Mesenchymal stem cell (in vitro differentiated cells and primary cell): ENCODE measurements around the gene CECR2.

Source experiments
- DNase-seq: peaks from one replicate; pipeline ENCODE4 v3.0.0-alpha.2; 2013
- H2AFZ ChIP-seq: one replicate; pipeline ENCODE4 v1.6.1; 2013; ENCODE audit warnings: low read depth, mild to moderate bottlenecking, control low read depth, inconsistent platforms, low read length, moderate library complexity
- H2AK5ac ChIP-seq: 2 replicates; pipeline ENCODE4 v1.6.1; 2013; ENCODE audit warnings: low read length, moderate library complexity, mild to moderate bottlenecking, inconsistent platforms; ENCODE audit not compliant: severe bottlenecking
- H2BK120ac ChIP-seq: one replicate; pipeline ENCODE4 v1.6.1; 2013; ENCODE audit warnings: low read depth, mild to moderate bottlenecking, inconsistent platforms, low read length, moderate library complexity
- H2BK12ac ChIP-seq, 2 experiments: one replicate each; pipeline ENCODE4 v1.6.1; 2013; ENCODE audit warnings: inconsistent platforms in 2 of 2, low read length in 2 of 2, mild to moderate bottlenecking in 2 of 2, moderate library complexity in 2 of 2, control low read depth in 1 of 2
- H2BK15ac ChIP-seq: one replicate; pipeline ENCODE4 v1.6.1; 2013; ENCODE audit warnings: mild to moderate bottlenecking, low read depth, inconsistent platforms; ENCODE audit not compliant: poor library complexity, severe bottlenecking
- H2BK5ac ChIP-seq: 2 replicates; pipeline ENCODE4 v1.6.1; 2013; ENCODE audit warnings: low read depth, mild to moderate bottlenecking, low read length, control low read depth, inconsistent platforms; ENCODE audit not compliant: poor library complexity, severe bottlenecking
- H3K14ac ChIP-seq, 2 experiments: one replicate each; pipeline ENCODE4 v1.6.1; 2013; ENCODE audit warnings: inconsistent platforms in 2 of 2, low read length in 2 of 2, control low read depth in 1 of 2, mild to moderate bottlenecking in 1 of 2, moderate library complexity in 1 of 2
- H3K18ac ChIP-seq, 2 experiments: one replicate each; pipeline ENCODE4 v1.6.1; 2013; ENCODE audit warnings: inconsistent platforms in 2 of 2, low read length in 2 of 2, control low read depth in 1 of 2, low read depth in 1 of 2, mild to moderate bottlenecking in 1 of 2
- H3K23ac ChIP-seq, 2 experiments: one replicate each; pipeline ENCODE4 v1.6.1; 2013; ENCODE audit warnings: inconsistent platforms in 2 of 2, low read length in 2 of 2, mild to moderate bottlenecking in 2 of 2, moderate library complexity in 2 of 2, control low read depth in 1 of 2
- H3K27ac ChIP-seq: 2 replicates; pipeline ENCODE4 v1.5.1; 2013; ENCODE audit warnings: mild to moderate bottlenecking, moderate library complexity, low read length, control low read depth, inconsistent platforms; ENCODE audit not compliant: poor library complexity, severe bottlenecking
- H3K27me3 ChIP-seq, 2 experiments: 2 replicates each; pipeline versions ENCODE4 v1.6.1 to v1.7.0; 2013; ENCODE audit warnings: low read length in 2 of 2, mild to moderate bottlenecking in 2 of 2, moderate library complexity in 2 of 2, control low read depth in 1 of 2, inconsistent platforms in 1 of 2; ENCODE audit not compliant: control insufficient read depth in 1 of 2, insufficient read depth in 1 of 2
- H3K36me3 ChIP-seq, 2 experiments: 2 replicates each; pipeline versions ENCODE4 v1.6.1 to v1.7.0; 2013; ENCODE audit warnings: low read length in 2 of 2, control low read depth in 1 of 2, inconsistent platforms in 1 of 2, low read depth in 1 of 2, mild to moderate bottlenecking in 1 of 2; ENCODE audit not compliant: insufficient read depth in 2 of 2, control insufficient read depth in 1 of 2
- H3K4ac ChIP-seq, 2 experiments: one replicate each; pipeline ENCODE4 v1.6.1; 2013; ENCODE audit warnings: inconsistent platforms in 2 of 2, low read length in 2 of 2, mild to moderate bottlenecking in 2 of 2, moderate library complexity in 2 of 2, control low read depth in 1 of 2, low read depth in 1 of 2
- H3K4me1 ChIP-seq: 2 replicates; pipeline ENCODE4 v1.6.1; 2013; ENCODE audit warnings: low read depth, low read length, control low read depth; ENCODE audit not compliant: control insufficient read depth, insufficient read depth
- H3K4me2 ChIP-seq: 2 replicates; pipeline ENCODE4 v1.6.1; 2013; ENCODE audit warnings: low read length, mild to moderate bottlenecking, inconsistent platforms; ENCODE audit not compliant: poor library complexity, severe bottlenecking
- H3K4me3 ChIP-seq, 2 experiments: 2 replicates each; pipeline versions ENCODE4 v1.5.1 to v1.7.0; 2013; ENCODE audit warnings: low read length in 2 of 2, mild to moderate bottlenecking in 2 of 2, control low read depth in 1 of 2, low read depth in 1 of 2; ENCODE audit not compliant: insufficient read depth in 1 of 2
- H3K79me1 ChIP-seq: replicated peaks from 2 replicates; pipeline ENCODE4 v1.6.1; 2013; ENCODE audit warnings: mild to moderate bottlenecking, control low read depth, low read length, inconsistent platforms; ENCODE audit not compliant: poor library complexity, severe bottlenecking
- H3K9ac ChIP-seq: 2 replicates; pipeline ENCODE4 v1.7.0; 2013; ENCODE audit warnings: mild to moderate bottlenecking, low read length, moderate library complexity
- H3K9me3 ChIP-seq: 2 replicates; pipeline ENCODE4 v1.7.0; 2013; ENCODE audit warnings: mild to moderate bottlenecking, low read length; ENCODE audit not compliant: control insufficient read depth
- H4K8ac ChIP-seq: one replicate; pipeline ENCODE4 v1.6.1; 2013; ENCODE audit warnings: inconsistent platforms, mild to moderate bottlenecking, low read length, moderate library complexity
- H4K91ac ChIP-seq: one replicate; pipeline ENCODE4 v1.6.1; 2013; ENCODE audit warnings: mild to moderate bottlenecking, low read length, inconsistent platforms
- WGBS: methylation state at CpG from one replicate; pipeline ENCODE4 v1.1.7; 2013; ENCODE audit warnings: mixed read lengths; 5-methylcytosine and 5-hydroxymethylcytosine counted together

CECR2 gene

GRCh38 chr22:17549655-17550054 is 180.4 kb downstream of the CECR2 start:
- no peak for DNase-seq
- Histone ChIP-seq H3K14ac (no peak overlapping the region), H3K79me1 (no peaks in the 10 kb centered on the region), H3K9ac (no peak overlapping the region), H2BK12ac (no peak overlapping the region), H2BK5ac (no peak overlapping the region), H3K27ac (no peak overlapping the region), H3K36me3 (no peaks in the 10 kb centered on the region), H3K23ac (no peak overlapping the region), H2BK120ac (no peak overlapping the region), H2BK15ac (no peak overlapping the region), H3K9me3 (no peaks in the 10 kb centered on the region), H2AFZ (no peak overlapping the region), H3K18ac (no peak overlapping the region), H3K4me2 (no peak overlapping the region), H4K8ac (no peak overlapping the region), H4K91ac (no peak overlapping the region), H3K27me3 (peaks cover 0 to 7% of the 10 kb centered on the region in 2 experiments), H3K4me3 (no peak overlapping the region), H3K4me1 (no peaks in the 10 kb centered on the region), H2AK5ac (no peak overlapping the region), H3K4ac (no peak overlapping the region)
- WGBS = 94% methylated on average over 2 of the region's 5 CpGs

- Histone ChIP-seq H3K4me2 (no peak overlapping the region), H2BK15ac (no peak overlapping the region), H2AFZ (no peak overlapping the region), H3K18ac (no peak overlapping the region), H2BK120ac (no peak overlapping the region), H3K9me3 (no peaks in the 10 kb centered on the region), H4K91ac (no peak overlapping the region), H3K27ac (no peak overlapping the region), H3K36me3 (no peaks in the 10 kb centered on the region), H3K27me3 (peaks cover 0 to 7% of the 10 kb centered on the region in 2 experiments), H3K4me1 (no peaks in the 10 kb centered on the region), H3K14ac (no peak overlapping the region), H2AK5ac (no peak overlapping the region), H3K4ac (no peak overlapping the region), H2BK5ac (no peak overlapping the region), H3K79me1 (no peaks in the 10 kb centered on the region), H2BK12ac (no peak overlapping the region), H3K9ac (no peak overlapping the region), H3K4me3 (no peak overlapping the region), H3K23ac (no peak overlapping the region), H4K8ac (no peak overlapping the region)
- no peak for DNase-seq
- WGBS = 87% methylated on average over 7 of the region's 7 CpGs
These were observed 183.5 kb downstream of the CECR2 start for GRCh38 chr22:17552737-17553136.

DNA sequence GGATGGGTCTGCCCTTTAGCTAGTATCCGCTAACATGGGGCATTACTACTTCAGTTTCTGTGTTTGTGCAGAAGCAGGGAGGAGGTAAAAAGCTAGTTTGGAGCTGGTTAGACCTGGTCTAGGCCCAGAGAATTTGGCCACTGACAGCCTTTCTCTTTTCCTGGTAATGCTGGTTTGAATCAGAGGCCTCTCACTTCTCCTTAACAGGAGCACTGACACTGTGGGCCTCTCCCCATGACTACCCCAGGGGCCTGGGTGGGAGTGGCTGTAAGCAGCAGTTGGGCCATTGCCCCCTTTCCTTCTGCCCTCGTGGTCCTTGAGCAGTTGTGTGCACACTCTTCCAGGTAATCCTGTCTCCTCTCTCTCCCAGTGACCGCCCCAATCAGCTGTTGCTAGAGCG is 185.6 kb downstream of the CECR2 start:
- Histone ChIP-seq H3K4me1 (no peaks in the 10 kb centered on the region), H4K8ac (no peak overlapping the region), H3K18ac (no peak overlapping the region), H3K36me3 (no peaks in the 10 kb centered on the region), H3K4ac (no peak overlapping the region), H3K4me3 (no peak overlapping the region), H3K27me3 (peaks cover 0 to 19% of the 10 kb centered on the region in 2 experiments), H2BK12ac (no peak overlapping the region), H3K9ac (no peak overlapping the region), H2AK5ac (no peak overlapping the region), H2BK120ac (no peak overlapping the region), H3K14ac (no peak overlapping the region), H2BK5ac (no peak overlapping the region), H2BK15ac (no peak overlapping the region), H3K23ac (no peak overlapping the region), H3K4me2 (no peak overlapping the region), H3K27ac (no peak overlapping the region), H3K9me3 (no peaks in the 10 kb centered on the region), H4K91ac (no peak overlapping the region), H3K79me1 (no peaks in the 10 kb centered on the region), H2AFZ (no peak overlapping the region)
- 63% methylated on average over 2 of the region's 4 CpGs for WGBS
- DNase-seq = no peak

DNA sequence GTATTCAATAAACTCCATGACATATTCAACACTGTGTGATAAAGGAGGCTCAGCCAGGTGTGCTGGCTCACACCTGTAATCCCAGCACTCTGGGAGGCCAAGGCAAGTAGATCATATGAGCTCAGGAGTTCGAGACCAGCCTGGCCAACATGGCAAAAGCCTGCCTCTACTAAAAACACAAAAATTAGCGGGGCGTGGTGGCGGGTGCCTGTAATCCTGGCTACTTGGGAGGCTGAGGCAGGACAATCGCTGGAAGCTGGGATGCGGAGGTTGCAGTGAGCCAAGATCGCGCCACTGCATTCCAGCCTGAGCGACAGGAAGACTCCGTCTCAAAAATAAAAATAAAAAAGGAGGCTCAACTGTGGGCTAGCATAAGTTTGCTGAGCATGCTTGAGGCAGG is 189.9 kb downstream of the CECR2 start:
- Histone ChIP-seq H3K23ac (no peak overlapping the region), H4K8ac (no peak overlapping the region), H2AFZ (no peak overlapping the region), H3K4me3 (no peak overlapping the region), H3K18ac (no peak overlapping the region), H2BK120ac (no peak overlapping the region), H3K4me1 (peaks cover 13% of the 10 kb centered on the region), H4K91ac (no peak overlapping the region), H3K9ac (no peak overlapping the region), H2AK5ac (no peak overlapping the region), H3K27me3 (peaks cover 0 to 13% of the 10 kb centered on the region in 2 experiments), H2BK12ac (no peak overlapping the region), H2BK15ac (no peak overlapping the region), H3K27ac (no peak overlapping the region), H3K36me3 (no peaks in the 10 kb centered on the region), H3K79me1 (no peaks in the 10 kb centered on the region), H3K4me2 (no peak overlapping the region), H3K9me3 (no peaks in the 10 kb centered on the region), H2BK5ac (no peak overlapping the region), H3K4ac (no peak overlapping the region), H3K14ac (no peak overlapping the region)
- no peak for DNase-seq
- 94% methylated on average over 10 of the region's 10 CpGs for WGBS
